Sigmoid colon (tissue), 4 donors: Measurements from ENCODE around the gene TSR3.

ENCODE experiments used
- CTCF ChIP-seq, 4 experiments: fragments of 450-650 bp in 3 of 4; fragments of 200-600 bp in 1 of 4; IDR thresholded peaks; one replicate each; pipeline ENCODE4 v1.5.1; 2016 to 2019; ENCODE audit warnings: antibody characterized with exemption in 4 of 4, mild to moderate bottlenecking in 3 of 4, moderate library complexity in 2 of 4
- EP300 ChIP-seq, 4 donors: sonication (generic); formaldehyde crosslinking; IDR thresholded peaks; one replicate each; pipeline ENCODE4 v1.6.1; 2017; ENCODE audit warnings: antibody characterized with exemption in 4 of 4
- POLR2A ChIP-seq, 2 donors: fragments of 450-650 bp; IDR thresholded peaks; one replicate each; pipeline ENCODE4 v1.6.1; 2016; ENCODE audit warnings: antibody characterized with exemption in 2 of 2, mild to moderate bottlenecking in 2 of 2, moderate library complexity in 2 of 2
- POLR2AphosphoS5 ChIP-seq, 4 donors: sonication (generic); formaldehyde crosslinking; IDR thresholded peaks; one replicate each; pipeline ENCODE4 v1.6.1; 2017; ENCODE audit warnings: antibody characterized with exemption in 4 of 4

GRCh38 chr16:1335996-1336395, 15.7 kb downstream of the TSR3 start:
- TF ChIP-seq CTCF (IDR thresholded peaks at IDR 0.05): no peak
- no peak for TF ChIP-seq EP300 (IDR thresholded peaks at IDR 0.05)
- no peak for TF ChIP-seq POLR2A (IDR thresholded peaks at IDR 0.05)
- no peak for TF ChIP-seq POLR2AphosphoS5 (IDR thresholded peaks at IDR 0.05)
